H9 (cell line): ENCODE measurements around the gene CDK14. TPM values are rescaled to one million over a fixed set of nuclear protein-coding genes. Genes with fewer than 3 reads are reported as not detected.

Experiments
- DNase-seq: peaks from one replicate; pipeline ENCODE4 v3.0.0-alpha.2; 2017
- H2AFZ ChIP-seq: one replicate; pipeline ENCODE4 v1.6.1; 2013; ENCODE audit warnings: mild to moderate bottlenecking, low read length, control low read depth, moderate library complexity
- H2AK5ac ChIP-seq: 2 replicates; pipeline ENCODE4 v1.6.1; 2013; ENCODE audit warnings: low read length, control low read depth, mixed read lengths; ENCODE audit not compliant: insufficient read length
- H2BK120ac ChIP-seq: one replicate; pipeline ENCODE4 v1.6.1; 2013; ENCODE audit warnings: low read depth, mild to moderate bottlenecking, low read length, control low read depth, inconsistent platforms; ENCODE audit not compliant: poor library complexity, severe bottlenecking
- H2BK12ac ChIP-seq: 2 replicates; pipeline ENCODE4 v1.6.1; 2013; ENCODE audit warnings: low read length, control low read depth, mixed read lengths, low read depth; ENCODE audit not compliant: insufficient read length
- H2BK15ac ChIP-seq: 2 replicates; pipeline ENCODE4 v1.6.1; 2013; ENCODE audit warnings: low read depth, low read length, control low read depth
- H2BK20ac ChIP-seq: one replicate; pipeline ENCODE4 v1.6.1; 2013; ENCODE audit warnings: low read depth, mild to moderate bottlenecking, low read length, control low read depth, inconsistent platforms; ENCODE audit not compliant: poor library complexity, severe bottlenecking
- H2BK5ac ChIP-seq: 2 replicates; pipeline ENCODE4 v1.6.1; 2013; ENCODE audit warnings: low read length, control low read depth, mixed read lengths; ENCODE audit not compliant: insufficient read length
- H3K14ac ChIP-seq: 2 replicates; pipeline ENCODE4 v1.6.1; 2013; ENCODE audit warnings: low read length, control low read depth; ENCODE audit not compliant: insufficient read depth
- H3K18ac ChIP-seq: 2 replicates; pipeline ENCODE4 v1.6.1; 2013; ENCODE audit warnings: low read depth, mild to moderate bottlenecking, mixed read lengths, low read length, control low read depth; ENCODE audit not compliant: insufficient read length
- H3K23ac ChIP-seq: 2 replicates; pipeline ENCODE4 v1.6.1; 2013; ENCODE audit warnings: low read length, control low read depth, mixed read lengths, low read depth; ENCODE audit not compliant: insufficient read length
- H3K23me2 ChIP-seq: 2 replicates; pipeline ENCODE4 v1.6.1; 2013; ENCODE audit warnings: low read depth, mild to moderate bottlenecking, mixed read lengths, low read length, control low read depth; ENCODE audit not compliant: insufficient read length, poor library complexity, severe bottlenecking
- H3K27ac ChIP-seq: 2 replicates; pipeline ENCODE4 v1.5.1; 2013; ENCODE audit warnings: low read length, control low read depth, mixed read lengths, low read depth; ENCODE audit not compliant: insufficient read length
- H3K27me3 ChIP-seq: 2 replicates; pipeline ENCODE4 v1.6.1; 2013; ENCODE audit warnings: low read length, control low read depth, inconsistent platforms; ENCODE audit not compliant: insufficient read depth
- H3K4ac ChIP-seq: 2 replicates; pipeline ENCODE4 v1.6.1; 2013; ENCODE audit warnings: low read depth, mild to moderate bottlenecking, control low read depth, inconsistent platforms, low read length, moderate library complexity
- H3K4me1 ChIP-seq: 2 replicates; pipeline ENCODE4 v1.6.1; 2013; ENCODE audit warnings: low read length, control low read depth, inconsistent platforms; ENCODE audit not compliant: insufficient read depth
- H3K4me2 ChIP-seq: 2 replicates; pipeline ENCODE4 v1.6.1; 2013; ENCODE audit warnings: low read length, control low read depth, mixed read lengths; ENCODE audit not compliant: insufficient read length, insufficient read depth
- H3K56ac ChIP-seq: 2 replicates; pipeline ENCODE4 v1.6.1; 2013; ENCODE audit warnings: low read depth, mild to moderate bottlenecking, mixed read lengths, low read length, control low read depth; ENCODE audit not compliant: insufficient read length
- H3K79me1 ChIP-seq: 2 replicates; pipeline ENCODE4 v1.6.1; 2013; ENCODE audit warnings: low read depth, mild to moderate bottlenecking, moderate library complexity, low read length, control low read depth, inconsistent platforms; ENCODE audit not compliant: insufficient read depth, poor library complexity, severe bottlenecking
- H3K79me2 ChIP-seq: 2 replicates; pipeline ENCODE4 v1.6.1; 2013; ENCODE audit warnings: low read length, control low read depth, inconsistent platforms; ENCODE audit not compliant: insufficient read depth
- H3K9ac ChIP-seq: 2 replicates; pipeline ENCODE4 v1.6.1; 2013; ENCODE audit warnings: low read length, control low read depth, mixed read lengths; ENCODE audit not compliant: insufficient read length; ENCODE audit errors: extremely low read depth
- H3K9me3 ChIP-seq: one replicate; pipeline ENCODE4 v1.6.1; 2013; ENCODE audit warnings: low read depth, low read length, inconsistent platforms; ENCODE audit not compliant: control insufficient read depth
- H3T11ph ChIP-seq: one replicate; pipeline ENCODE4 v1.6.1; 2013; ENCODE audit warnings: mild to moderate bottlenecking, low read length, control low read depth, inconsistent platforms
- H4K20me1 ChIP-seq: one replicate; pipeline ENCODE4 v1.6.1; 2013; ENCODE audit not compliant: control insufficient read depth, insufficient read length, insufficient read depth
- H4K5ac ChIP-seq: 2 replicates; pipeline ENCODE4 v1.6.1; 2013; ENCODE audit warnings: low read depth, mild to moderate bottlenecking, mixed read lengths, low read length, control low read depth; ENCODE audit not compliant: insufficient read length
- H4K8ac ChIP-seq: replicated peaks from 2 replicates; pipeline ENCODE4 v1.6.1; 2013; ENCODE audit warnings: low read length, control low read depth, mixed read lengths, low read depth; ENCODE audit not compliant: insufficient read length
- H4K91ac ChIP-seq: 2 replicates; pipeline ENCODE4 v1.6.1; 2013; ENCODE audit warnings: low read depth, mild to moderate bottlenecking, moderate library complexity, mixed read lengths, low read length, control low read depth; ENCODE audit not compliant: insufficient read length
- H3K27ac Mint-ChIP-seq, 3 experiments: 2 replicates in 2 of 3; 3 replicates in 1 of 3; pipeline ENCODE4 v1.8.0; 2020 to 2021; ENCODE audit warnings: mixed read lengths in 3 of 3, mild to moderate bottlenecking in 1 of 3, moderate library complexity in 1 of 3
- H3K27me3 Mint-ChIP-seq: 2 replicates; pipeline ENCODE4 v1.8.0; 2021; ENCODE audit warnings: low read depth, mild to moderate bottlenecking, moderate library complexity, mixed read lengths
- H3K36me3 Mint-ChIP-seq, 3 experiments: 2 replicates in 2 of 3; 3 replicates in 1 of 3; pipeline ENCODE4 v1.8.0; 2020 to 2021; ENCODE audit warnings: low read depth in 3 of 3, mixed read lengths in 3 of 3; ENCODE audit not compliant: insufficient read depth in 1 of 3
- H3K4me1 Mint-ChIP-seq, 2 experiments: 2 replicates each; pipeline ENCODE4 v1.8.0; 2020; ENCODE audit warnings: mixed read lengths in 2 of 2
- H3K4me3 Mint-ChIP-seq, 2 experiments: 2 replicates in 1 of 2; 3 replicates in 1 of 2; pipeline ENCODE4 v1.8.0; 2020 to 2021; ENCODE audit warnings: mild to moderate bottlenecking in 2 of 2, mixed read lengths in 2 of 2, moderate library complexity in 1 of 2
- H3K9me3 Mint-ChIP-seq, 2 experiments: 2 replicates in 1 of 2; 3 replicates in 1 of 2; pipeline ENCODE4 v1.8.0; 2020; ENCODE audit warnings: mild to moderate bottlenecking in 2 of 2, mixed read lengths in 2 of 2, moderate library complexity in 1 of 2
- WGBS: extraction: QIAGEN DNeasy Blood & Tissue Kit; methylation state at CpG from one replicate; pipeline ENCODE4 v1.1.7; 2013; ENCODE audit warnings: missing lambda C conversion rate, low lambda C conversion rate, mixed read lengths; ENCODE audit not compliant: insufficient read length; ENCODE audit errors: extremely low coverage; 5-methylcytosine and 5-hydroxymethylcytosine counted together
- total RNA-seq: library from RNA; stranded (reverse); gene quantifications from 2 replicates; pipeline ENCODE4 v1.2.1, GENCODE V29; 2021
- TF ChIP-seq, protein P1 (sequence below): fragments of 200-600 bp; sonication (generic); conservative IDR thresholded peaks from 3 replicates; pipeline ENCODE4 v1.8.0; 2021; ENCODE audit warnings: antibody characterized with exemption, mild to moderate bottlenecking

Gene CDK14
- total RNA-seq, 1 experiment from 2014 or later = 23.9 TPM

DNA sequence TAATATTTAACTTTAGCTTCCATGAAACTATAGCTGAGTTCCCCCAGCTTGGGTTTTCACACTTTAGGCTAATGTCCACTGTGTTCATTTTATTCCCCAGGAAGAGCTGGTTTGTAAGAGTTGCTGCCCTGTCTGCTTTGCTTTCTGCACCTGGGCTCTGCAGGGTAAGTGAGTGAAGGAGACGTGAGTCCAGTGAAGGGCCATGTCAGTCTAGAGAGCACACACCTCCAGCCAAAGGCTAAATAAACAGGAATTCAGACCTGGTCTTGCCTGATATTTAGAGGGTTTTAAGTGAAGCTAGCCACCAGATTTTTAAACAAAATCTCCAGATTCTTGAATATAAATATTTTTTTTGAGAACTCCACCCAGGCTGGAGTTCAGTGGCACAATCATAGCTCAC is 643.7 kb downstream of the CDK14 start:
- WGBS = no CpG with 5 or more reads among the region's 1 CpG
- no peak overlapping the region for H3K27ac Mint-ChIP-seq

More for the DNA sequence above, 643.7 kb downstream of the CDK14 start:
- H3K23me2 ChIP-seq = no peaks in the 10 kb centered on the region
- no peaks in the 10 kb centered on the region for H3K79me1 ChIP-seq
- no peak overlapping the region for H4K5ac ChIP-seq
- H3K9me3 ChIP-seq = no peaks in the 10 kb centered on the region
- H4K91ac ChIP-seq = no peak overlapping the region
- H3T11ph ChIP-seq = no peak overlapping the region
- no peak overlapping the region for H4K8ac ChIP-seq
- Mint-ChIP-seq H3K4me3 (no peak overlapping the region), H3K9me3 (no peaks in the 10 kb centered on the region), H3K36me3 (no peaks in the 10 kb centered on the region), H3K27me3 (peaks cover 2% of the 10 kb centered on the region; the same call in 1 of the 2 replicates), H3K4me1 (peaks cover 0 to 4% of the 10 kb centered on the region in 2 experiments; a peak in 1 of 4 replicates)
- no peak overlapping the region for H2BK120ac ChIP-seq
- H2BK20ac ChIP-seq = no peak overlapping the region
- H3K9ac ChIP-seq = no peak overlapping the region
- H2BK5ac ChIP-seq = no peak overlapping the region
- H3K23ac ChIP-seq = no peak overlapping the region
- no peak overlapping the region for H3K18ac ChIP-seq
- H2AFZ ChIP-seq = no peak overlapping the region
- no peak overlapping the region for H3K27ac ChIP-seq
- H3K14ac ChIP-seq = no peak overlapping the region
- DNase-seq = no peak
- TF ChIP-seq, protein P1, sequence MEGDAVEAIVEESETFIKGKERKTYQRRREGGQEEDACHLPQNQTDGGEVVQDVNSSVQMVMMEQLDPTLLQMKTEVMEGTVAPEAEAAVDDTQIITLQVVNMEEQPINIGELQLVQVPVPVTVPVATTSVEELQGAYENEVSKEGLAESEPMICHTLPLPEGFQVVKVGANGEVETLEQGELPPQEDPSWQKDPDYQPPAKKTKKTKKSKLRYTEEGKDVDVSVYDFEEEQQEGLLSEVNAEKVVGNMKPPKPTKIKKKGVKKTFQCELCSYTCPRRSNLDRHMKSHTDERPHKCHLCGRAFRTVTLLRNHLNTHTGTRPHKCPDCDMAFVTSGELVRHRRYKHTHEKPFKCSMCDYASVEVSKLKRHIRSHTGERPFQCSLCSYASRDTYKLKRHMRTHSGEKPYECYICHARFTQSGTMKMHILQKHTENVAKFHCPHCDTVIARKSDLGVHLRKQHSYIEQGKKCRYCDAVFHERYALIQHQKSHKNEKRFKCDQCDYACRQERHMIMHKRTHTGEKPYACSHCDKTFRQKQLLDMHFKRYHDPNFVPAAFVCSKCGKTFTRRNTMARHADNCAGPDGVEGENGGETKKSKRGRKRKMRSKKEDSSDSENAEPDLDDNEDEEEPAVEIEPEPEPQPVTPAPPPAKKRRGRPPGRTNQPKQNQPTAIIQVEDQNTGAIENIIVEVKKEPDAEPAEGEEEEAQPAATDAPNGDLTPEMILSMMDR = no peak
- H3K4me2 ChIP-seq = no peak overlapping the region
- no peak overlapping the region for H3K4ac ChIP-seq
- no peak overlapping the region for H2AK5ac ChIP-seq
- H2BK12ac ChIP-seq = no peak overlapping the region
- H3K27me3 ChIP-seq = no peaks in the 10 kb centered on the region
- H2BK15ac ChIP-seq = no peak overlapping the region
- no peaks in the 10 kb centered on the region for H3K79me2 ChIP-seq
- no peaks in the 10 kb centered on the region for H4K20me1 ChIP-seq
- H3K4me1 ChIP-seq = no peaks in the 10 kb centered on the region
- H3K56ac ChIP-seq = no peak overlapping the region
